ENCODE measurements around the gene FBXO40.

Gene FBXO40

DNA sequence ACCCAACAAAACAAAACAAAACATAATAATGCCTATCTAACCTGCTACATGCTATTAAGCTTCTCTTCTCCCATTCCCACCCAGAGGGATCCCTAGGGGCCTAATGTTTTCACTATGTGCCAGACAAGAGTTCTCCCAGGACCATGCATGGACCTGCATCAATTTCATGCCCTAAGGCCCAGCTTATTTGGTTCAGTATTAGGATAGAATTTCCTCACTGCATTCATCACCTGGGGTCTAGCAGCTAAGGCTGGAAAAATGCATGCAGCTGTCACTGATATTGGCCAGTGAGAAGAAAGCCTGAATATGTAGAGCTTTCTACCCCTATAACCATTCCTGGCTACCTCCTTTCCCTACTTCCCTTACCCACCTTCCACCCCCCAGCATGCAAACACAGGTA is 69.6 kb downstream of the FBXO40 start:
- DNase-seq (ENCODE audit: low read depth, low spot score): no peak

DNA sequence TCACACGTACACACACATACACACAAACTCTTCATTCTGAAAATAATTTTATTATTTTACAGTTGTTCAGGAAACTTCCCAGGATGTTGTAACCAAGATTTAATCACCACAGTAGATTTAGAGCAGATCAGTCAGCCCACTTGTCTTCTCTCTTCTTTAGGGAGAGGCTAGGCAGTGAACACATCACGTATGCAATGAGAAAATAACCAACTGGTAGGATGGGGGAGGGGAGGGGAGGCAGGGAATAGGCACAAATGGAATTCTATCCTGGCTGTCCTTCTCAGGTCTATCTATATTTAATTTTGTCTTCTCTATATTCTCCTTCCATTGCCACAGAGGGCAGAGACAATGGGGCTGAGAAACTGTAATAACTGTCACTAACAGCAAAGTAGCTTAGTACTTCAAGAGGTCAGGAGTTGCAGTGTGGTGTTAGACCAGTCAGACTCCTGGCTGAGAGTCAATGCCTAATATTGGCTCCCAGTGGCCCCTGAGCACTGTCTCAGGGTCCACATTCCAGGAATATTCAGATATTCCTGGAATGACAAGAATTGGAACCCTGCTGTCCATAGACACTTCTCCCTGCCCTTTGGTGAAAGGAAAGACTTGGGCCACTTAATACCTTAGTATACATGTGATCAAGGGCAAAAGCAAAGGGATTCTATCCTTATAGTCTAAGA is 70.1 kb downstream of the FBXO40 start:
- no peak for DNase-seq (ENCODE audit: low read depth, low spot score)

GRCh38 chr3:121665488-121665887 is 72.3 kb downstream of the FBXO40 start:
- no peak for DNase-seq (ENCODE audit: low read depth, low spot score)

DNA sequence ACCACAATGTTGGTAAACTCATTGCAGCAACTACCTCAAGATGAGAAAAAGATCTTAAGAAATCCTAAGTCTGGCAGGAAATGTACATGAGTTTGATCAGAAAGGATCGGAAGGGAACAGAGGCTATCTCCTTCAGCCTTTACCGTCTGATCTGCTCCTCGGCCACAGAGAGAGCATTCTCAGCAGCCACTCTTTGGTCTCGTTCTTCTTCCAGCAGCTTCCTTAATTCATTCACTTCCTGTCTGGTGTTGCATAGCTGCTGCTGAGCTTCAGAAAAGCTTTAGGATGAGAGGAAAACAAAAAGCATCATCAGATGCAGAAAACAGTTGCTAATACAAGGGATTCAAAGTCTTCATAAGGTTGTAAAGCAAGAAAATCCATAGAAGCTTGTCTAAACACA is 74.2 kb downstream of the FBXO40 start:
- no peak for DNase-seq (ENCODE audit: low read depth, low spot score)

DNA sequence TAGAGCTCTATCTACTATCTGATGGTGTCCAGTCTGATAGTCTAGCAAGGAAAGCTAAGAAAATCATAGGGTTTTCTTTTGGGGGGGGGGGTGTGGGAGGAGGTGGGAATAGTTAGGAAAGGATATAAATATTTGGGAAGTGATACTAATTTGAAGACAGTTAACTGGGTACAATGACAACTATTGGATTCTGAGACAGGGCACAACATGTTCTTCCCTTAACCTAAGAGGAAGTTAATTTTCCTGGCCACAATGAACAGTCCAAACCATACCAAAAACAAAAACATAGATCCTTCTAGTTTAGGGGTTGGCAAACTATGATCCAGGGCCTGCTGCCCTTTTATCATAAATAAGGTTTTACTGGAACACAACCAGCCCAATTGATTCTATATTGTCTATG is 77.5 kb downstream of the FBXO40 start:
- DNase-seq (ENCODE audit: low read depth, low spot score): no peak

- no peak for DNase-seq (ENCODE audit: low read depth, low spot score)
Measured at GRCh38 chr3:121677141-121677540, 84.0 kb downstream of the FBXO40 start.
